Stimulated activated CD4-positive, alpha-beta T cell treated with anti-CD3 and anti-CD28 coated beads, Interleukin-4, amount 100 ng/mL, for 48 hours (primary cell): Measurements from ENCODE around the gene UNC93A.
"Not testable (repeated sequence)": the region's sequence is repeated elsewhere in the genome, so short reads cannot be mapped to it uniquely, and the experiment has no call there.

ENCODE experiments used
- DNase-seq, 2 donors: peaks; one replicate each; pipeline ENCODE4 v3.0.0-alpha.2; 2020; ENCODE audit warnings: low read depth in 2 of 2

UNC93A gene

GRCh38 chr6:167290786-167291622, at the start of gene UNC93A:
Gene UNC93A (plus strand): TSS chr6:167291315. CDS start chr6:167291490, 175 bp downstream.
- no peak for DNase-seq

GRCh38 chr6:167241321-167242134, 49.6 kb upstream of the UNC93A start:
- DNase-seq: not testable (repeated sequence)

- DNase-seq: not testable (repeated sequence)
Measured at GRCh38 chr6:167242135-167242506, 49.0 kb upstream of the UNC93A start.

- DNase-seq: not testable (repeated sequence)
Measured at GRCh38 chr6:167242511-167243051, 48.5 kb upstream of the UNC93A start.

GRCh38 chr6:167244064-167244960, 46.8 kb upstream of the UNC93A start:
- DNase-seq: no peak

GRCh38 chr6:167244991-167245390, 46.1 kb upstream of the UNC93A start:
- no peak for DNase-seq

GRCh38 chr6:167245591-167245990, 45.5 kb upstream of the UNC93A start:
- DNase-seq: no peak

GRCh38 chr6:167247814-167248595, 43.1 kb upstream of the UNC93A start:
- no peak for DNase-seq

- not testable (repeated sequence) for DNase-seq
Measured at GRCh38 chr6:167248878-167249455, 42.1 kb upstream of the UNC93A start.

GRCh38 chr6:167252271-167252670, 38.8 kb upstream of the UNC93A start:
- DNase-seq: no peak

- no peak for DNase-seq
Measured at GRCh38 chr6:167255918-167256553, 35.1 kb upstream of the UNC93A start.

- no peak for DNase-seq
Measured at GRCh38 chr6:167258646-167259045, 32.5 kb upstream of the UNC93A start.

GRCh38 chr6:167266057-167266829, 24.9 kb upstream of the UNC93A start:
- not testable (repeated sequence) for DNase-seq

GRCh38 chr6:167266830-167267555, 24.1 kb upstream of the UNC93A start:
- DNase-seq: no peak

- not testable (repeated sequence) for DNase-seq
Measured at GRCh38 chr6:167267556-167267898, 23.6 kb upstream of the UNC93A start.

GRCh38 chr6:167267921-167268401, 23.2 kb upstream of the UNC93A start:
- no peak for DNase-seq

- no peak for DNase-seq
Measured at GRCh38 chr6:167268683-167269280, 22.3 kb upstream of the UNC93A start.
